IgD-negative memory B cell (primary cell): ENCODE measurements around the gene CEP170B. TPM values are rescaled to one million over a fixed set of nuclear protein-coding genes. Genes with fewer than 3 reads are reported as not detected.
"Not testable (repeated sequence)": the region's sequence is repeated elsewhere in the genome, so short reads cannot be mapped to it uniquely, and the experiment has no call there.

ENCODE experiments used
- H3K27ac Mint-ChIP-seq, 3 donors: one replicate each; pipeline ENCODE4 v1.8.0; 2020 to 2022; ENCODE audit warnings: mild to moderate bottlenecking in 3 of 3, mixed read lengths in 3 of 3, moderate library complexity in 1 of 3
- H3K27me3 Mint-ChIP-seq: one replicate; pipeline ENCODE4 v1.8.0; 2021; ENCODE audit warnings: mixed read lengths
- H3K36me3 Mint-ChIP-seq: one replicate; pipeline ENCODE4 v1.8.0; 2020; ENCODE audit warnings: mild to moderate bottlenecking, mixed read lengths
- H3K4me1 Mint-ChIP-seq, 3 donors: one replicate each; pipeline ENCODE4 v1.8.0; 2020 to 2022; ENCODE audit warnings: mixed read lengths in 3 of 3, mild to moderate bottlenecking in 1 of 3
- H3K4me3 Mint-ChIP-seq, 4 donors: one replicate each; pipeline ENCODE4 v1.8.0; 2020 to 2022; ENCODE audit warnings: mild to moderate bottlenecking in 4 of 4, mixed read lengths in 4 of 4, moderate library complexity in 3 of 4
- H3K9me3 Mint-ChIP-seq, 3 donors: one replicate each; pipeline ENCODE4 v1.8.0; 2020 to 2021; ENCODE audit warnings: mixed read lengths in 3 of 3, mild to moderate bottlenecking in 1 of 3
- polyA plus RNA-seq: library from polyadenylated mRNA; unstranded; fragments of 300-500 nt; fragmentation: Illumina TruSeq; gene quantifications from one replicate; pipeline ENCODE4 v1.2.3, GENCODE V29; 2021

The CEP170B gene
- polyA plus RNA-seq, 1 donor from 2014 or later = not detected

DNA sequence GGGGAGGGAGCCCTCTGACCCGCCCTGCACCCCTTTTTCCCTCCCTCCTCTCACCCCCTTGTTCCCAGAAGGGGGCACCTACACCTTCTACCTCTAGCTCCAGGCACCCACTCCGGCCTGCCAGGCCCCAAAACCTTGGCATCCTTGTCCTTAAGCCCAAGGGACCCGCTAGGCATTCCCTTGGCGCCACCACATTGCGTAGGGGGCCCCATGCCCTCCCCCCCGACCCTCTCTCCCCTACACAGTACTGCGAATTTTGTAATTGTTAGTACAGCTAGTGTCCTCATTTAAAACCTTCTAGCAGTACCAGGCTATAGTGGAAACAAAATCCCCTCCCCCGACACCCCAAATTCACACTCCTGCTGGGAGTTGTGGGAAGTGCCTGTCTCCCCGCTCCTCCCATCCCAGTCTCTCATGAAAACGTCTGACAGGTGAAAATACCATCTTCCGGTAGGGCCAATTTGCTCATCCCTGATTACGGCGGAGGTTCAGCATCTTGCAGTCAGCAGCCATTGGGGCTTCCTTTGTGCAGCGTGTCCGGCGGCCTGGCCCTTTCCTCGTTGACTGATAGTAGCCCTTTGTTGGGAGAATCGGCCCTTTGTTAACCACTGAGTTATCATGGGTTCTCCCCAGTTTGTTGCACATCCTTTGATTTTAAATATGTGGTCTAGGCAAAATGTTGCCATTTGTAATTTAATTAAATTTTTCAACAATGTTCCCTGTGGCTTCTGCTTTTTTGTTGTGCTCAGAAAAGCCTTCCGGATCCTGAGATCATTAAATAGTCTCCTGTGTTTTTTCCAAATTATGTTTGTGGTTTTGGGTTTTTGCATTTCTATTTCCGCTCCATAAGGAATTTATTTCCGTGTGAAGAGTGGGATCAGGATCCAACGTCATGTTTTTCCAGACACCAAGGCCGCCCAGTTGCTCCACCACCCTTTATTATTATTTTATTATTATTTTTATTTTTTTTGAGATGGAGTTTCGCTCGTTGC, 7.9 kb upstream of the CEP170B start:
- H3K9me3 Mint-ChIP-seq = no peaks in the 10 kb centered on the region
- H3K27ac Mint-ChIP-seq = no peak overlapping the region
- peaks cover under 1% of the 10 kb centered on the region for H3K36me3 Mint-ChIP-seq
- no peak overlapping the region for H3K4me3 Mint-ChIP-seq
- peaks cover 2% of the 10 kb centered on the region for H3K27me3 Mint-ChIP-seq
- no peaks in the 10 kb centered on the region for H3K4me1 Mint-ChIP-seq

DNA sequence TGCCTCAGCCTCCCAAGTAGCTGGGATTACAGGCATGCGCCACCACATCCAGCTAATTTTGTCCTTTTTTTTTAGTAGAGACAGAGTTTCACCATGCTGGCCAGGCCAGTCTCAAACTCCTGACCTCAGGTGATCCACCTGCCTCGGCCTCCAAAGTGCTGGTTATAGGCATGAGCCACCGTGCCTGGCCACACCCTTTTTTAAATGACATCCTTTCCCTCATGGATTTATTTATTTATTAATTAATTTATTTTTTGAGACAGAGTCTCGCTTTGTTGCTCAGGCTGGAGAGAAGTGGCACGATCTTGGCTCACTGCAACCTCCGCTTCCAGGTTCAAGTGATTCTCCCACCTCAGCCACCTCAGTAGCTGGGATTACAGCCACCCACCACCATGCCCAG, 7.1 kb upstream of the CEP170B start:
- not testable (repeated sequence) for H3K4me1 Mint-ChIP-seq, H3K27me3 Mint-ChIP-seq, H3K36me3 Mint-ChIP-seq, H3K9me3 Mint-ChIP-seq, H3K27ac Mint-ChIP-seq, H3K4me3 Mint-ChIP-seq

DNA sequence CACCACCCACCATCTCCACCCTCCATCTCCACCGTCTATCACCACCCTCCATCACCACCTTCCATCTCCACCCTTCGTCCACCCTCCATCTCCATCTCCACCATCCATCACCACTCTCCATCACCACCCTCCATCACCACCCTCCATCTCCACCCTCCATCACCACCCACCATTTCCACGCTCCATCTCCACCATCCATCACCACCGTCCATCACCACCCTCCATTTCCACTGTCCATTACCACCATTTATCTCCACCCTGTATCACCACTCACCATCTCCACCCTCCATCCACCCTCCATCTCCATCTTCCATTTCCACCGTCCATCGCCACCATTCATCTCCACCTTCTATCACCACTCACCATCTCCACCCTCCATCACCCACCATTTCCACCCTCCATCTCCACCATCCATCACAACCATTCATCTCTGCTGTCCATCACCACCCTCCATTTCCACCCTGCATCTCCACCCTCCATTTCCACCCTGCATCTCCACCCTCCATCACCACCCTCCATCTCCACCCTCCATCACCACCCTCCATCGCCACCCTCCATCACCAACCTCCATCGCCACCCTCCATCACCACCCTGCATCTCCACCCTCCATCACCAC, 6.1 kb upstream of the CEP170B start:
- Mint-ChIP-seq H3K27ac (no peak overlapping the region), H3K27me3 (peaks cover 5% of the 10 kb centered on the region), H3K4me3 (no peak overlapping the region), H3K9me3 (no peaks in the 10 kb centered on the region), H3K4me1 (no peaks in the 10 kb centered on the region), H3K36me3 (no peaks in the 10 kb centered on the region)

DNA sequence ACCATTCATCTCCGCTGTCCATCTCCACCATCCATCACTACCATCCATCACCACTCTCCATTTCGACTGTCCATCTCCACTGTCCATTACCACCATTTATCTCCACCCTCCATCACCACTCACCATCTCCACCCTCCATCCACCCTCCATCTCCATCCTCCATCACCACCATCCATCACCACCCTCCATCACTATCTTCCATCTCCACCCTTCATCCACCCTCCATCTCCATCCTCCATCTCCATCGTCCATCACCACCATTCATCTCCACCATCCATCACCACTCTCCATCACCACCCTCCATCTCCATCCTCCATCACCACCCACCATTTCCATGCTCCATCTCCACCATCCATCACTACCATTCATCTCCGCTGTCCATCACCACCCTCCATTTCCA, 5.2 kb upstream of the CEP170B start:
- no peak overlapping the region for H3K4me3 Mint-ChIP-seq
- no peaks in the 10 kb centered on the region for H3K9me3 Mint-ChIP-seq
- no peaks in the 10 kb centered on the region for H3K36me3 Mint-ChIP-seq
- peaks cover 0 to 1% (median 0%) of the 10 kb centered on the region in 3 donors for H3K4me1 Mint-ChIP-seq
- no peak overlapping the region for H3K27ac Mint-ChIP-seq
- peaks cover 5% of the 10 kb centered on the region for H3K27me3 Mint-ChIP-seq

DNA sequence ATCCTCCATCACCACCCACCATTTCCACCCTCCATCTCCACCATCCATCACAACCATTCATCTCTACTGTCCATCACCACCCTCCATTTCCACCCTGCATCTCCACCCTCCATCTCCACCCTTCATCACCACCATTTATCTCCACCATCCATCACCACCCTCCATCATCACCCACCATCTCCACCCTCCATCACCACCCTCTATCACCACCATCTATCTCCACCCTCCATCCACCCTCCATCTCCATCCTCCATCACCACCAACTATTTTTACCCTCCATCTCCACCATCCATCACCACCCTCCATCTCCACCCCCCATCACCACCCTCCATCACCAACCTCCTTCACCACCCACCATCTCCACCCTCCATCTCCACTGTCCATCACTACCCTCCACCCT, 4.7 kb upstream of the CEP170B start:
- no peak overlapping the region for H3K27ac Mint-ChIP-seq
- peaks cover 0 to 1% (median 0%) of the 10 kb centered on the region in 3 donors for H3K4me1 Mint-ChIP-seq
- no peaks in the 10 kb centered on the region for H3K36me3 Mint-ChIP-seq
- no peak overlapping the region for H3K4me3 Mint-ChIP-seq
- peaks cover 5% of the 10 kb centered on the region for H3K27me3 Mint-ChIP-seq
- no peaks in the 10 kb centered on the region for H3K9me3 Mint-ChIP-seq

DNA sequence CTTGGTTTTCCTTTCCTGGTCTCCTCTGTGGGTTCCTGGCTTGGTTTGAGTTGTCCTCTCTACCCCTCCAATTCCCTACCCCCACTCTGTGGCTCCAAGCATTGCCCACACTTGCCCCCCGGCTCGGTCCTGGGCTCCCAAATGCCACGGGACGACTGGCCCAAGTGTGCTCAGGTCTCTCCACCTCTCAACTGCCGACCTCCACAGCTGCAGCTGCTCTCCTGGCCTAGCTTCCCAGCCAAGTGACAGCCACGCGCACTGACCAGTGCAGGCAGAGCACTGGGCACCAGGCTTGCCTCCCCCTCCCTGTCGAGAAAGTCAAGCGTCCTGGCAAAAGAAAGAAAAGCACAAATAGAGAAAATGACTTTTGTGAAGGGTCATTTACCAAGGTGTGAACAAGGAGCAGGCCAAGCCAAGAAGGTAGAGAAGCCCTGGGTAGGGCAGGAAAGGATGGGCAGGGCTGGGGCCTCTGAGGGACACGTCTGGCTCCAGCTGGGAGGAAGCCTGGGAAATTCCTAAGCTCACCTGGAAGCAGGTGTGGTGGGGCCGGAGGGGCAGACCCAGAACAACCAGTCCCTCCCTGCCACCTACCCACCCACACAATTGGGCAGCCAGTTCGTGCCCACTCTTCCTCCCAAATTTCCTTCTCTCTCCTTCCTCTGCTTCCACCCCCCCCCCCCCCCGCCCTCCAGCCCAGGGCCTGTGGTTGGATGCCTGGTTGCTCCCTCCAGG, 1.8 kb upstream of the CEP170B start:
- Mint-ChIP-seq H3K4me1 (peaks cover 0 to 2% (median 1%) of the 10 kb centered on the region in 3 donors), H3K27ac (no peak overlapping the region), H3K9me3 (no peaks in the 10 kb centered on the region), H3K36me3 (no peaks in the 10 kb centered on the region), H3K4me3 (peak overlapping the region in 2 of 4 donors; percentile 80 to 84), H3K27me3 (peaks cover 15% of the 10 kb centered on the region)

DNA sequence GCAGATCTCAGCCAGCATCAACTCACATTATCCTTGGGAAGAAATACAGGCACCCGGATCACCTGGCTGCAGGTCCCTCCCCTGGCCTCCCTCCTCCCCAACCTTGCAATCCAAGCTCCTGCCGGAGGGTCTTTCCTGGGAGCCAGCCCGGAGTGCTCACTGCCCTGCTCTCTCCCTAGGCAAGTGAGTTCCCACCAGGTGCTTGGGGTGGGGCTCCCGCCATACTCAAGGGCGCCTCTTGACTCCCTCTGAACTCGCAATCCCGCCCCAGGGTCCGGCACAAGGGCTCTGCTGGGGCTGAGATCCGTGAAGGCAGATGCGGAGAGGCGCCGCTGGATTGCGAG, 1.2 kb upstream of the CEP170B start:
- H3K4me3 Mint-ChIP-seq = peak overlapping the region in 2 of 4 donors; percentile 80 to 84
- H3K4me1 Mint-ChIP-seq = peaks cover 0 to 2% (median 1%) of the 10 kb centered on the region in 3 donors
- H3K36me3 Mint-ChIP-seq = no peaks in the 10 kb centered on the region
- H3K27ac Mint-ChIP-seq = peak overlapping the region in 1 of 3 donors; percentile 76
- H3K27me3 Mint-ChIP-seq = peaks cover 15% of the 10 kb centered on the region
- H3K9me3 Mint-ChIP-seq = no peaks in the 10 kb centered on the region

DNA sequence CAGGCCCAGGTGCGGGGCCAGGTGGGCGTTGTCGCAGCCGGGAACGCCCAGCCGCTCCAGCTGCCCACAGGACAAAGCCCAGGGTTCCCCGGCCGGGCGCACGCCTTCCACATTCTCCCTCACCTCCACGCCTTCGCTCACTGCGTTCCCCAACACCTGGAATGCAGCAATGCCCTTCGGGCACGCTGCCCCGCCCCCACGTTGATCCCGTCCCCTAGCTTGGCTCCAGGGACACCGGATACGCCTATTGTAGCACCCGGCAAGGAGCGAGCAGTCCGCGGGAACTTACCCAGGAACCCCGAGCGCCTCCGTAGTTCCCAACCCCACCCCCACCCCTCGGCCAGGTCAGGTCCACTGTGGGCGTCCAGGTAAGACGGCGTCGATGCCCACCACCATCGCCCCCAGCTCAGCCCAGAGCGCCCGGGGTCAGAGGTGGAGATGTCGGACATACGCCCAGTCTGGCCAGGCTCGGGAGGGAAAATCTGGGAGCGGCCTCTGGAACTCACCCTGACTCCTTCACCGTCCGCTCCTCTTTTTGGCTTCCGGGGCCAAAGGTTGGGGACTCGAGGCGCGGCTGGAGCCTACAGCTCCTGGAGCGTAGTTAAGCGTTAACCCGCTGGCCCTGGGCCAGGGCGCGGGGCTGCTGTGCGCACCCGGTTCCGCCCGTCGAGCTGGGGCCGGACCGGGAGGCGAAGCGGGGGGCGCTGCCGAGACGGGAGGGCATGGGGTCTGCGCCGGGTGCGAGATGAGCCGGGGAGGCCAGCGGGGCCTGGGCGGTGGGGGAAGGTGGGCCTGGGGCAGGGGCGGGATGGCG, 594 bp upstream of the CEP170B start:
- H3K27ac Mint-ChIP-seq = peak overlapping the region in 1 of 3 donors; percentile 76
- no peaks in the 10 kb centered on the region for H3K9me3 Mint-ChIP-seq
- peaks cover 16% of the 10 kb centered on the region for H3K27me3 Mint-ChIP-seq
- no peaks in the 10 kb centered on the region for H3K36me3 Mint-ChIP-seq
- peaks cover 0 to 2% (median 1%) of the 10 kb centered on the region in 3 donors for H3K4me1 Mint-ChIP-seq
- peak overlapping the region in 2 of 4 donors; percentile 45 to 80 for H3K4me3 Mint-ChIP-seq

DNA sequence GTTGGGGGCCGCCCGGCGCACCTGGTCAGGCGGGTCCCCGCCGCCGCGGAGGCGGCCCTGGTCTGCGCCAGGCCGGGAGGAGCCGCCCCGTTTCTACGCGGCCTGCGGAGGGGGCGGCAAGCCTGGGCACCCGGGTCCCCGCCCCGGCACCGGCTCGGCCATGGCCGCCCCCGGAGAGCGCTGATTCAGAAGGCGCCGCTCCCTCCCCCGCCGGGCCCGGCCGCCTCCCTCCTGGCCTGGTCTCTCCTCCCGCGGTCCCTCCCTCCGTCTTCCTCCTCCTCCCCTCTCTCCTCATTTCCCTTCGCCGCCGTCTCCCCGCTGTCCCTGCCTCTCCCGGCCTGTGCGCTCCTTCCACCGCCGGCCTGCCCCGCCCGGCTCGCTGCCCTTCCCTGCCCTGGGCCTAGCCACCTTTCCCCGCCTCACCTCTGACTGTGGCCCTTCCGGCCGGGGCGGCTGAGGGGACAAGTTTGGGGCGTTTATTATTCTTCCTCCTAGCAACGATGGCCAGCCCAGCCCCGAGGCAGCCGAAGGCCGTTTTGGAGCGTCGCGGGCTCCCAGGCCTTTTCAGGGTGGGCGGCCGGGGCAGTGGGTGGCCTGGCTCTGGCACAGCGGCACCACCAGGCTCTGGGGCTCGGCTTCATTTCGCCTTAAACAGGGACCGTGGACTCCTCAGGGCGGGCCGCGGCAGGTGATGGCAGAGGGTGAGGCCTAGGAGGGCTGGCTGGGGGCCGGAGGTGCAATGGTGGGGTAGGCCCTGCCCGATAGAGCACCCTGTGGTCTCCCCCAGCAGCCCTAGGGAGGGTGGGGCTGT, 768 bp downstream of the CEP170B start:
- H3K27ac Mint-ChIP-seq = peak overlapping the region in 1 of 3 donors; percentile 31
- no peaks in the 10 kb centered on the region for H3K36me3 Mint-ChIP-seq
- no peaks in the 10 kb centered on the region for H3K9me3 Mint-ChIP-seq
- peaks cover 21% of the 10 kb centered on the region for H3K27me3 Mint-ChIP-seq
- peaks cover 0 to 2% (median 1%) of the 10 kb centered on the region in 3 donors for H3K4me1 Mint-ChIP-seq
- peak overlapping the region in 3 of 4 donors; percentile 46 to 66 (median 60) for H3K4me3 Mint-ChIP-seq

DNA sequence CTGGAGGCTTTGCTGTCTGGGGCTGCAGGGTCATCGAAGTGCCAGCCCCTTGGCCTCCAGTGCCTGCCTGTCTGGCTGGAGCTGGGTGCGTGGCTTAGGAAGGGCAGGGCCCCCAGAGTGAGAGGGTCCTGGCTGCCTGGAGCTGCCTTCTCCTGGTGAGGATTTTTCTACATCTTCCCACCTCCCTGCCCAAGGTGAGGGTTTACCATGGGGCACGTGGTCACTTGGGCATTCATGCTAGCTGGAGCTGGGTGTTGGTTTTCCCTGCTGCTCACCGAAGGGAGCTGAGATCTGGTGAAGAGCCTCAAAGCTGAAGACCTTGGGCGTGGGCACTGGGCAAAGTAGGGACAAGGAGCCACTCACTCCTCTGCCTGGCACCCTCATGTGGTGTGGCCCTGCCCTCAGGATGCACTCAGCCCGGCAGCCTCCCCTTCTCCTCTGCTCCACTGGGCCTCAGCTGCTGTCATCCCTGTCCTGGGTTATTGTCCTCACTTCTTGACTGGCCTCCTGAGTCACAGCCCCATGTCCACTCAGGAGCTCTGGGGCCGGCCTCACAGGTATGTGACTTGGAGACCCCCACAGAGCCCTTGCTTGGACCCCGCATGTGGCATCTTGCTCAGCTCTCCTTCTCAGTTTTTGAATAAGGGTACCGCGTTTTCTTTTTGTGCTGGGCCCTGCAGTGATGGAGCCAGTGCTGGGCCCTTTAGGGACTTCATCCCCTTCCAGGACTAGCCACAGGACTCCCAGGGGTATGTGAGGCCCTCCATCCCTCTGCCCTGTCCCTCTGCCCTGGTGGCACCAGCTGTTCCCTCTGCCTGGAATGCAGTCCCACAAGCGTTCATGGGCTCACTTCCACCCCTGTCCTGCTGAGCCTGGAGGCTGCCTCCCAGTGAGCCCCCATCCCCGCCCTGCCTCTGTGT, 1.6 kb downstream of the CEP170B start:
- Mint-ChIP-seq H3K36me3 (no peaks in the 10 kb centered on the region), H3K27me3 (peaks cover 21% of the 10 kb centered on the region), H3K27ac (peak overlapping the region in 1 of 3 donors; percentile 31), H3K9me3 (no peaks in the 10 kb centered on the region), H3K4me1 (peaks cover 0 to 2% (median 1%) of the 10 kb centered on the region in 3 donors), H3K4me3 (peak overlapping the region; percentile 59 to 91 (median 74))

DNA sequence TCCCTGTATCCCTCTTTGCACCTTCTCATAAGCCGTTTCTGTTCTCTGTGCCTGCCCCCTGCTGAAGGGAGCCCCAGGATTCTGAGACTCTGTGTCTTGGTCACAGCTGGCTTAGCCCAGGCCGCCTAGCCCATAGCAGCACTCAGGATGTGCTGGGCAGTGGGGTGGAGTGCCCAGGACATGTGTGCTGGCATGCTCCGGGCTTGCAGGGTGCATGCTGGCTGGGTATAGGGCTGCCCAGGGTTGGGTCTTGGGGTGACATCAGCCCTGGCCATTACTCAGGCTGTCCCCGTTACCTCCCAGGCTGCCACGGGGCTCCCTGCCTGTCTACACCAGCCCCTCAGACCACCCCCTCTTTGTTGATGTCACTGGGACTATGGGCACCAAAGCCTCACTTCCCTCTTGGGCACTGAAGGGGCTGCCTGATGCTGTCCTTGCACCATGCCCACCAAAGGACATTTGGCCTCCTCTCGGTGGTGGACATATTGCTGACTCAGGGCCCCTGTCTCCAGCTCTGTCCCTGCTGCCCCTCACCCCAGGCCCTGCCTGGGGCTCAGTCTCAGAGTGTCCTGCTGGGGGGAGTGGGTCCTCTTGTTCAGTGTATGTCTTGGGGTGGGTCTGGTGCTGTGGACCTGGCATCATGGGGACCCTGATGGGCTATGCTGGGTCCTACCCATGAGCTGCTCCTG, 2.4 kb downstream of the CEP170B start:
- Mint-ChIP-seq H3K27ac (peak overlapping the region in 1 of 3 donors; percentile 18), H3K4me3 (peak overlapping the region; percentile 20 to 75 (median 48)), H3K4me1 (peaks cover 0 to 3% (median 2%) of the 10 kb centered on the region in 3 donors)

DNA sequence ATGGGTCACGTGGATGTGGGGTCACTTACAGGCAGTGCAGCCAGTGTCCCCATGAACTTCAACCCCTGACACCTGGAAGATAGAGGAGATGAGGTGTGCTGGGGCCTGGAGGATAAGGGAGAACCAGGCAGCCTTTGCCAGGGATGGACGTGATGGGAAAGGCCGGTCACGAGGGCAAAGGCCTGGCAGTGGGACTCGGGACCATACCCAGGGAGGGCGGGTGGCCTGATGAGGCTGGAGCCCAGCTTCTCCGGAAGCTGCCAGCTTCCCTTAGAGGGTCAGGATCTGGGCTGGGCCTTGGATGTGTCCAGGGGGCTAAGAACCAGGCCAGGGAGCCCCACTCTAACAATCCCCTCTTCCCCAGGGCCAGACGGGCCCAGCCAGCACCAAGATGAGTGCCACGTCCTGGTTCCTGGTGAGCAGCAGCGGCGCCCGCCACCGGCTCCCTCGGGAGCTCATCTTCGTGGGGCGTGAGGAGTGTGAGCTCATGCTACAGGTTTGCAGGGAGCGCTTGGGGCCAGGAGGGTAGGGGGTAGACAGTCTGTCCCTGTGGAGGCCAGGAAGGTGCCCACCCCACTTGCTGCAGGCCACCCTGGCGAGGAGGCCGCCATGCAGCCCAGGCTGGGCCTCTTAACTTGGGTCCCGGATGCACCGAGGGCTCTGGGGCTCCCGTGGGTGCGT, 3.1 kb downstream of the CEP170B start:
- H3K27ac Mint-ChIP-seq = no peak overlapping the region
- peak overlapping the region in 1 of 4 donors; percentile 5 for H3K4me3 Mint-ChIP-seq
- no peaks in the 10 kb centered on the region for H3K9me3 Mint-ChIP-seq
- H3K36me3 Mint-ChIP-seq = no peaks in the 10 kb centered on the region
- H3K27me3 Mint-ChIP-seq = peaks cover 25% of the 10 kb centered on the region
- H3K4me1 Mint-ChIP-seq = peaks cover 4 to 7% (median 5%) of the 10 kb centered on the region in 3 donors

More for the DNA sequence above, 2.4 kb downstream of the CEP170B start:
- Mint-ChIP-seq H3K9me3 (no peaks in the 10 kb centered on the region), H3K36me3 (no peaks in the 10 kb centered on the region), H3K27me3 (peaks cover 21% of the 10 kb centered on the region)
